Activated naive CD4-positive, alpha-beta T cell treated with anti-CD3 and anti-CD28 coated beads, Interleukin-2, amount 50 U/mL, for 16 hours (primary cell): ENCODE data around the gene CXCL13.
"Not testable (repeated sequence)": the region's sequence is repeated elsewhere in the genome, so short reads cannot be mapped to it uniquely, and the experiment has no call there.

ENCODE experiments used
- DNase-seq: peaks from one replicate; pipeline ENCODE4 v3.0.0-alpha.2; 2020

Gene CXCL13

DNA sequence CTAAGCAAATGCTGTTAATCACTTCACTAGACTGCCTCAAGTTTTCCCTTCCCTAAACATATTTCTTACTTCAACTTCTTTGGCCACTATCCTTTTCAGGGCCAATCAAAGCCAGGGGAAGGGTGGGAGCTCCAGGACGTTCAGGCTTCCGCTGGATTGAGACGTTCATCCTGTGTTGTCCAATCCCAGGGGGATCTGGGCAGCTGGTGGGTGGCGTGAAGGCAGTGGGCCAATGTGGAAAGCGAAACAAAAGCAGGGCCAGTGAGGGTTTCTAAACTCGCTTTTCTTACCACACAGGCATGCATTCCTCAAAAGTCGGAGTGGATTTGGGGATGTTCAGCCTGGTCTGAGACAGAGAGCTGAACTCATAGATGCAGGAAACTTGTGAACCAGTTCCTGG, 7.6 kb downstream of the CXCL13 start:
- no peak for DNase-seq

- DNase-seq = no peak
Measured at GRCh38 chr4:77615153-77615552, 9.5 kb downstream of the CXCL13 start.

DNA sequence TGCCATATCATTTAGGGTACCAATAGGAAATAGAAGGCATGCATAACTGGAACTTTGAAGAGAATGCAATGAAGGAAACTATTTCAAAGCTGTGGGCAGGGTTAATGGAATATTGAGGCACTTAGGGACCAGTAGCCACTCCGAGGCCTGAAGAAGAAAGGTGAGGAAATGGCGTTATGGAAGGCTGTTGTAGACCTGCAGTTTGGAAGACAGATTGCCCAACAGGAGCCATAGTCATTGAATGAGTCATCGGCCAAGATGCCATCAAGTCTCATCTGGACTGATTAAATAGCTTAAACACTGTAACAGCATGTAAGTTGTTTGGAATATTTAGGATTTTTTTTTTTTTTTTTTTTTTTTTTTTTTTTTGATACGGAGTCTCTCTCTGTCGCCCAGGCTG, 11.6 kb downstream of the CXCL13 start:
- DNase-seq = no peak

- peak; percentile 52 for DNase-seq
Measured at GRCh38 chr4:77618383-77619241, 13.0 kb downstream of the CXCL13 start.

DNA sequence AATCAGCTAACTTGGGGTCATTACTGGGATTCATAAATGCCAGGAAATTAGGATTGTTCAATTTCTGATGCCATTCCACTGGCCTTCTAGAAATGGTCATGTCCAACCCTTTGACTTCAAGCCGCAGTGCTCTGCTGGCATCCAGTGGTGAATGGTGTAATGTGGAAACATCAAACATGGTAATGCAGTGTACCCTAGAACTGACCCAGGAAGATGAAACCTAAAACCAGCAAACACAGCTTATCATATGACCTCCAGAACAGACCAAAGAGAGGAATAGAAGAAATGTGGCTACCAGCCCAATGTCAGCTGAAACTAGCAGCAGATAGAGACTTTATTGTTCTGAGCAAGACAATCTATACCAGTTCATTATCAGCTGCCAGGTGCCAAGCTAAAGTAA, 13.8 kb downstream of the CXCL13 start:
- DNase-seq = no peak

GRCh38 chr4:77621254-77621653, 15.6 kb downstream of the CXCL13 start:
- DNase-seq = no peak

GRCh38 chr4:77623091-77623490, 17.5 kb downstream of the CXCL13 start:
- no peak for DNase-seq

DNA sequence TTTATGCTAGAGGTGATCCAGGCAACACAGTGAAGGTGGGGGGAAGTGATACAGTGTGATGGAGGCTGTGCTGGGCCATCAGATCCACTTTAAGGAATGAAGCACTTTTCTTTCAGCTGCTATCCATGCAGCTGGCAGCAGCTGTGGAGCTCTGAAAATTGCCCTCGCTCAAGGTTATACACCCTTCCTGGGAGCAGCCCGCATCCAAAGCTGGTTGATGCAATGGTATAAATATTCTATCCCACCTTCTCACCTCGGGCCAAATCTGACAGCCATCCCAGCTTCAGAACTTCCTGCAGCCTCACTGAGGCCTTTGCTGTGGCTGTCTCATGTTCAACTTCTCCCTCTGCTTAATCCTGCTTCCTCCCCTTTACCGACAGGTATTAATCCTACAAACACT, 18.6 kb downstream of the CXCL13 start:
- DNase-seq = no peak

GRCh38 chr4:77625485-77625884, 19.9 kb downstream of the CXCL13 start:
- no peak for DNase-seq

- DNase-seq = no peak
Measured at GRCh38 chr4:77629885-77630284, 24.3 kb downstream of the CXCL13 start.

DNA sequence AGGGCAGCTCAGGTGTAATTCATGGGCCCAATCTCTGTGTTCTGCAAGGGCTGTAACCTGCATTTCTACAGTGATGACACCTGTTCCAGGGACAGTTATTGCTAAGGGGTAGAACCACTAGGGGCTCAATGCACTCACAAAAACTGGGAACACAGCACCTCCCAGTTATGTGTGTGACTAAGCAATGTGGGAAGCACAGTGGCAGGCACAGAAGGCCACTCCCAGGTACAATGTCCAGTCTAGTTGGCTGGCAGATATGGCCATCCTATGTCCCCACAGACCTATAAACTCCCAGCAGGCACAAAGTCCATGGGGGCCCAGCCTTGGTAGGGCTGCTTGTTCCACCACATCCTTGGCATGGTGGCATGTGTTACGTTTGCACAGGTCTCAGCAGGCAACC, 25.7 kb downstream of the CXCL13 start:
- DNase-seq = no peak

DNA sequence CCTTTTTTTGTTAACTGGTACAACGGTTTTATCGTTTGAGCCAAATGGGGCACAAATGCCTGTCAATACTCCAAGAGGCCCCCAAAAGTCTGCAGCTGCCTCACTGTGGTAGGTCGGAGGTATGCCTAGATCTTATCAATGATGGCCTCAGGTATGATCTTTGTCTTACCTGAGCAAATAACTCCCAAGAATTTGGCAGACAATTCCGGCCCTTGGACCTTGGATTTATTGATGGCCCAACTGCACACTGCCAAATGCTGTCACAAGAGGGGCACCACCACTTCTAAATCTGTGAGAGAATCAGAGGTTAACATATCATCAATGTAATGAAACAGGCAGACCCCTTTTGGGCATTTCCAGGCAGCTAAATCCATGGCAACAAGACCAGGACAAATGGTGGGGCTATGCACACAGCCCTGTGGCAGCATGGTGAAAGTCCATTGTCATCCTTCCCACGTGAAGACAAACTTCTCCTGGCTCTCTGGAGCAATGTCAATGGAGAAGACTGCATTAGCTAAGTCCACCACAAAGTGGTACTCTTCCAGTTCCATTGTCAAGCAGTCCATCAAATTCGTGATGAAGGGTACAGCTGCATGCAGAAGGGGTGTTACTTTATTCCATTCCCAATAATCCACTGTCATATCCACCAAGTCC, 28.6 kb downstream of the CXCL13 start:
- no peak for DNase-seq

GRCh38 chr4:77635246-77635645, 29.6 kb downstream of the CXCL13 start:
- no peak for DNase-seq

- DNase-seq = no peak
Measured at GRCh38 chr4:77635876-77636275, 30.3 kb downstream of the CXCL13 start.

DNA sequence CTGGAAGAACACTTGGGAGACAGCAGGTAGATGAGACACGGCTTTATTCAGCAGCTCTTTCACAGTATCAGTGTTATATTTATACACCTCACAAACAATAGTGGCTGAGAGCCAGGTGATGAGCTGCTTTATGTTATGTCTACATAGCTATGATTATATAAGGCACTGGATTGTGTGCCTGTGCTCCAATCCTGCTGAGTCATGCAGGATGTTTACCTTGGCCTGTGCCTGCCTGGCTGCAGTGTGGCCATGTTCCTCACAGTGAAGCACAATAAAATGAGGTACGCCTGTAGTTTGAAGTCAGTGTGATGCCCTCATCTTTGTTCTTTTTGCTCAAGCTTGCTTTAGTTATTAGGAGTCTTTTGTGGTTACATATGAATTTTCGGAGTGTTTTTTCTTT, 31.3 kb downstream of the CXCL13 start:
- DNase-seq = no peak

- DNase-seq = not testable (repeated sequence)
Measured at GRCh38 chr4:77644069-77644468, 38.4 kb downstream of the CXCL13 start.

DNA sequence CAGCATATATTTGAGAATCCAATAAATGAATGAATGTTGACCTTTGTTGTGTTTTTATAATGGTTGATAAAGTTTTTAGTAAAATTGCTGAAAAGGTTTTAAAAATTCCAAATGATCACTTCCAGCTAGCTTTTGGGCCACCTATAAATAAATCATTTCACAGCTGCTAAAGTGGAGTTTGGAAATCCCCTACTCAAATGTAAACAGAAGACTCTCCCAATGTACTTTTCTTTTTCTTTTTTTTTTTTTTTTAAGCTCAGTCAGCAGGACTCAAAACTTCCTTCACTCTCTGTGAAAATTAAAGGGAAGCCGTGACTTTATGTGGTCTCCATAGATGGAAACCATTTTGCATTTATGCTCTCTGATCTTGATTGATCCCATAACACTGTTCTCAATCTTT, 45.2 kb downstream of the CXCL13 start:
- no peak for DNase-seq

DNA sequence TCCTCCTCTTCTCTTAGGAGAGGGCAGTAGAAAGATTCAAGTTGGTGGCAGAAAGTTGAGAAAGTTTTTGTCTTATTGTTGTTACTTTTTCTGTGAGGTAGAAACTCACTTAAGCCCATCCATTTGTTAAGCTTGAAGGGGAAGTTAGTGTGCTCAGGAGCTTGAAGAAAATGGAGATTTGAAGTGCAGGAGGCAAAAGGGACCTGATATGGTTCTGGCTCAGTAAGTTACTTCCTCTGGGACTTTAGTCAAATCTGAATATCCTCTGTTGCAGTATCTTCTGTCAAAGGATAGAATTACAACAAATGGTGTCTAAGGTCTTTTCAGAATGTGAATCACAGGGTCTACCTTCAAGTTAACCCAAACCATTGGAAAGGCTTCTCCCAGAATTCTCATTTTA, 46.2 kb downstream of the CXCL13 start:
- DNase-seq = no peak

DNA sequence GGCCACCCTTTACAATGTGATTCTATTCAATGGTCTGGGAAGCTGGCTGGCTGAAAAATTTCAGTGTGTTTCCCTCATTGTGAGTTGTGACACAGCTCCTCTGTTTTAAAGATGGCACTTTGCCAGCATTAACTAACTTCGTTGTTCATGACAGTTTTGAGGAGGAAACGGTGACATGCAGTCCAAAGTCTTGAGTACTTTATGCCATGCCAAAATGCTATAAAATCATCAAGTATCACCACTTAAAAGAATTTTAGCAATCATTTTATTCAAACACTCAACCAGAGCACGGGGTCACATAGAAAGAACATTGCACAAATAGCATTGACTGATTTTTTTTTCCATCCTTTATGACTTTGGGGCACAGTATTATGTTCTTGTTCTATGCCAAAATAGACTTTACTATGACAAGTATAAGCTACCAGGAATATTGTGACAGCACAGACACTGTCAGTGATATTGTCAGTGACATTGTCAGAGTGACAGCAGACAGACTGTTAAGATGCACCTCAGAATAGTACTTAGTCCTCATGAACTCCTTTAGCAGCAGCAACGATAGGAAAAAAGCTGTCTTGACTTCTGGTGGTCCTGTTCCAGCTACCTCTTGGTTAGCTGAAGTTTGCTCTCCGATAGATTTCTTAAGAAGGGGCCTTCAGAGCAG, 46.7 kb downstream of the CXCL13 start:
- DNase-seq = no peak

DNA sequence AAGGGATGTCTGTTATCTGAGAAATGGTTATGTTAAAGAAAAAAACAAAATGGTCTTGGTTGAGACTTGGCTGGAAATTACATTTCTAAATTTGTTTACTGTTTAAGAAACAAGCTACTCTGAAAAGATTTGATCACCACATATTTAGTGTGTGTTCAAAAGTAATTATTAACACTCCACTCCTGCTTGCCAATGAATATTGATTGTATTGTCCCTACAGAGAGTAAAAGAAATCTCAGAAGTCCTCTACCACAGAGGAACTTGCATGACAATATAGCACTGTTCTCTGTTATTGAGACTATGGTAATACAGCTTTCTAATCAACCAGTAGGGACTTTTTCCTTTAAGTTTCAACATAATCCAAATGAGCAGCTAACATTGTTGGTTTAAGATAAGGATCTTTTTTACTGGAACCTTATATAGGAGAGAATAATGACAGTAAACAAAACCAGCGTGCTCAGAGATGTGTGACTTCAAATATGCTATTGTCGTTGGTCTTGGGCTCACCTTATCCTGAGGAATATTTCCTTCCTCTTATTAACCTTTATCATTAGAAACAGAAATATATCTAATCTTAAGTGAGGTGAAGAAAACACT, 47.6 kb downstream of the CXCL13 start:
- no peak for DNase-seq

- not testable (repeated sequence) for DNase-seq
Measured at GRCh38 chr4:77660318-77660717, 54.7 kb downstream of the CXCL13 start.
